Suppressor macrophage treated with lipopolysaccharide for 4 hours (primary cell): ENCODE data around the gene CES1.
"Not testable (repeated sequence)": the region's sequence is repeated elsewhere in the genome, so short reads cannot be mapped to it uniquely, and the experiment has no call there.

Source experiments
- DNase-seq: peaks from one replicate; pipeline ENCODE4 v3.0.0-alpha.2; 2020

The CES1 gene

GRCh38 chr16:55782091-55782792 is 50.7 kb downstream of the CES1 start:
- DNase-seq: not testable (repeated sequence)

- not testable (repeated sequence) for DNase-seq
Observed at GRCh38 chr16:55781456-55781855, 51.4 kb downstream of the CES1 start.

GRCh38 chr16:55780095-55780407 is 52.8 kb downstream of the CES1 start:
- not testable (repeated sequence) for DNase-seq

GRCh38 chr16:55779402-55780094 is 53.3 kb downstream of the CES1 start:
- DNase-seq: no peak

GRCh38 chr16:55778757-55779156 is 54.1 kb downstream of the CES1 start:
- no peak for DNase-seq

DNA sequence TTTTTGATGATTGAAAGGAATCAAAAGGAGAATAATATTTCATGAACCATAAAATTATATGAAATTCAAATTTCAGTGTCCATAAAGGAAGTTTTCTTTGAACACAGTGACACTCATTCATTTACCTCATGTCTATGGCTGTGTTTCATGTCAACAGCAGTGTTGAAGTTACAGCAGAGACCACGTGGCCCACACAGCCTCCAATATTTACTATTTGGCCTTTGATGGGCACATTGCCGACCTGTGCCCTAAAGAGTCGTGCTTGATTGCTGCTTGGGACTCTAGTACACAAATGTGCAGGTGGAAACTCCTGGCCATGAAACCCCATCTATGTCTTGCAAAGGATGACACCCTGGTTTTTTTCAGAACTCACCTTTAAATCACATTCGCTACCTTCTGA is 57.0 kb downstream of the CES1 start:
- DNase-seq: no peak

- no peak for DNase-seq
Observed at GRCh38 chr16:55773859-55774549, 58.9 kb downstream of the CES1 start.

- no peak for DNase-seq
Observed at GRCh38 chr16:55765161-55765560, 67.7 kb downstream of the CES1 start.

DNA sequence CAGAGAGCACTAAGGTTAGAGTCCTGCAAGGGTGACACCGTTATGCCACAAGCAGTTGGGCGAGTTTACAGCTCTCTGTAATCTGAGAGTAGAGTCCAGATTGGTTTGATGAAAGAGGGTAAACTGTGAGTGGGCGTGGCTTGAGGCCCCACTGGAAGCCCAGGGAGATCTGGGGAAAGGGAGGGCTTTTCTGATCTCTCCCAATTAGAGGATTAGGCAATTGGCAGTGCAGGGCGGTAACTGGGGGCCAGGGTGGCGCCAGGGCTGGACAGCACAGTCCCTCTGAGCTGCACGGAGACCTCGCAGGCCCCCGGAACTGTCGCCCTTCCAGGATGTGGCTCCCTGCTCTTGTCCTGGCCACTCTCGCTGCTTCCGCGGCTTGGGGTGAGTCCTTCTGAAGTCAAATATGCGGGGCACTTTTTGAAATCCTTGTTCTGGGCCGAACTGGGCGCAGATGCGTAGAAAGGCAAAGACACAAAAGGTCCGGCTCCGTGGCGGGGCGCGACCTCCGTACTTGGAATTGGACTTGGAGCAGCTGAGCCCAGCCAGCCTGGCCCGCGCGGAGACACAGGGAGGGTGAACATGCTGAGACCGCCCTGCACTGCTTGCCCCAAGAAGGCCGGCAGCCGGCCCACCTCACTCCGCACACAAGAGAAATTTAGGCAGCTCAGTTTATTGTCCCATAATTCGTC is 72.4 kb downstream of the CES1 start:
- DNase-seq: no peak

DNA sequence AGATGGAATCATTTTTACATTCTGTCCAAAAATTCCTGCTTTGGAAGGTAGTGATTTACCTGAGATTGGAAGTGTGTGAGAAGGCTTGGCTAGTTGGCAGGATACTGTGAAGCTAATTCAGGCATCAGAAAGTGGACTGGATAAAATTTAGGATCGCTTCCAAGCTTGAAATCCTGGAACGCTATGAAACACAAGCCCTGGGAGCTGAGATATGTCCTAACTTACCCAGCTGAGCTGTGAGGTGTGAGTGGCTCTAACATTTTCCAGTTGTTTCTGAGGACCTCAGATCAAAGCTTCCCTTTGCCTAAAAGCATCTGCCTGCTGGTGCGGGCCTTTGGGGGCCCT is 73.0 kb downstream of the CES1 start:
- DNase-seq: not testable (repeated sequence)

- not testable (repeated sequence) for DNase-seq
Observed at GRCh38 chr16:55757595-55758527, 75.0 kb downstream of the CES1 start.

- DNase-seq: peak; percentile 32
Observed at GRCh38 chr16:55756963-55757362, 75.9 kb downstream of the CES1 start.

DNA sequence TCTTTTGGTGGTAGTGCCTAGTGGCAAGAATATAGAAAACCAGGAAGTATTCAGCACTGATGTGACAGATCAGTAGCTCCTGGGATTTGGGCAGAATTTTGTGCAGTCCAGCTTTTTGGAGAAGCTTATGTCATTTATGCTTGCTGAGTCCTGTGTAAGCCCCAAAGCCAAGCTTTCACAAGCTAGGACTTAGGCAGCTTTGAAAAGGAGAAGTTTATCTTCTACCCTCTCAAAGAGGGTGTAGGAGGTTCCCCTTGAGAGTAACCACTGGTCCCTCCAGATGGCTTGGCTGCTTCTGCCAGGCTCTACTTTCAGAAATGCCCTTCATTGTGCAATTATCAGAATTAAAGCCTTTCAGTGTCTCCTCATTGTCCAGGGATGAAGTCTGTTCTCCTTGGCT is 78.8 kb downstream of the CES1 start:
- peak; percentile 59 for DNase-seq

- peak; percentile 29 for DNase-seq
Observed at GRCh38 chr16:55753145-55753631, 79.7 kb downstream of the CES1 start.
